Lower leg skin (tissue), 3 donors: ENCODE measurements around the gene PAIP1.

ENCODE experiments used
- POLR2A ChIP-seq, 2 donors: fragments of 450-650 bp; IDR thresholded peaks; one replicate each; pipeline ENCODE4 v1.6.1; 2016 to 2017; ENCODE audit warnings: antibody characterized with exemption in 2 of 2, mild to moderate bottlenecking in 1 of 2, moderate library complexity in 1 of 2
- TF ChIP-seq, protein P1 (sequence below), 3 donors: fragments of 450-650 bp; IDR thresholded peaks; one replicate each; pipeline ENCODE4 v1.5.1; 2016; ENCODE audit warnings: antibody characterized with exemption in 3 of 3, mild to moderate bottlenecking in 3 of 3, moderate library complexity in 2 of 3

DNA sequence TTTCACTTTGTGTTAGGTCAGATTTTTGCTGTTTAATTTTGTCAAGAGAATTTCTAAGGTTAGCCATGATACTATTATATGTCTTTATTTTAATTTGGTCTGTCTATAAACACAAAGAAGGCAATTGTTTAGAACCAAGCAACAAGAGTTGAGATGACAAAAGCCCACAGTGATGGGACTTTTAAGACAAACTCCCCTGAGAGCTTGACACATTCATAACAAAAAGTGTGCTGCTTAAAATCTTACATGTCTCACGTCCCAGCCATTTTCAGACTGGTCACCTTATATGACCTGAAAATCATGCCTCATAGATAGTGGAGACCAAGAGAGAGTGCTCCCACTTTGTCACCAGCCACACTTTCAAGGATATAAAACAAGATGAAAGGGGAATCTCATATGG lies 24.5 kb upstream of the PAIP1 start:
- TF ChIP-seq, protein P1, sequence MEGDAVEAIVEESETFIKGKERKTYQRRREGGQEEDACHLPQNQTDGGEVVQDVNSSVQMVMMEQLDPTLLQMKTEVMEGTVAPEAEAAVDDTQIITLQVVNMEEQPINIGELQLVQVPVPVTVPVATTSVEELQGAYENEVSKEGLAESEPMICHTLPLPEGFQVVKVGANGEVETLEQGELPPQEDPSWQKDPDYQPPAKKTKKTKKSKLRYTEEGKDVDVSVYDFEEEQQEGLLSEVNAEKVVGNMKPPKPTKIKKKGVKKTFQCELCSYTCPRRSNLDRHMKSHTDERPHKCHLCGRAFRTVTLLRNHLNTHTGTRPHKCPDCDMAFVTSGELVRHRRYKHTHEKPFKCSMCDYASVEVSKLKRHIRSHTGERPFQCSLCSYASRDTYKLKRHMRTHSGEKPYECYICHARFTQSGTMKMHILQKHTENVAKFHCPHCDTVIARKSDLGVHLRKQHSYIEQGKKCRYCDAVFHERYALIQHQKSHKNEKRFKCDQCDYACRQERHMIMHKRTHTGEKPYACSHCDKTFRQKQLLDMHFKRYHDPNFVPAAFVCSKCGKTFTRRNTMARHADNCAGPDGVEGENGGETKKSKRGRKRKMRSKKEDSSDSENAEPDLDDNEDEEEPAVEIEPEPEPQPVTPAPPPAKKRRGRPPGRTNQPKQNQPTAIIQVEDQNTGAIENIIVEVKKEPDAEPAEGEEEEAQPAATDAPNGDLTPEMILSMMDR (IDR thresholded peaks at IDR 0.05), result no peak
- TF ChIP-seq POLR2A (IDR thresholded peaks at IDR 0.05), result no peak
